Stimulated activated CD8-positive, alpha-beta memory T cell treated with anti-CD3 and anti-CD28 coated beads, Interleukin-4, amount 100 ng/mL, for 48 hours (primary cell): Measurements from ENCODE around the gene TBL1XR1.

Experiments
- DNase-seq: peaks from one replicate; pipeline ENCODE4 v3.0.0-alpha.2; 2020

Gene TBL1XR1

GRCh38 chr3:177106184-177106583 is 91.1 kb downstream of the TBL1XR1 start:
- no peak for DNase-seq

- DNase-seq: no peak
Measured at GRCh38 chr3:177105623-177106022, 91.7 kb downstream of the TBL1XR1 start.

GRCh38 chr3:177104299-177104992 is 92.8 kb downstream of the TBL1XR1 start:
- no peak for DNase-seq

GRCh38 chr3:177102553-177102952 is 94.7 kb downstream of the TBL1XR1 start:
- DNase-seq: no peak

GRCh38 chr3:177098551-177098950 is 98.7 kb downstream of the TBL1XR1 start:
- DNase-seq: no peak

GRCh38 chr3:177096615-177097014 is 100.7 kb downstream of the TBL1XR1 start:
- no peak for DNase-seq

- no peak for DNase-seq
Measured at GRCh38 chr3:177093966-177094365, 103.3 kb downstream of the TBL1XR1 start.

- no peak for DNase-seq
Measured at GRCh38 chr3:177089901-177090300, 107.4 kb downstream of the TBL1XR1 start.

- DNase-seq: no peak
Measured at GRCh38 chr3:177089110-177089509, 108.2 kb downstream of the TBL1XR1 start.

GRCh38 chr3:177085794-177086193 is 111.5 kb downstream of the TBL1XR1 start:
- DNase-seq: no peak

GRCh38 chr3:177084616-177085015 is 112.7 kb downstream of the TBL1XR1 start:
- no peak for DNase-seq

- no peak for DNase-seq
Measured at GRCh38 chr3:177080122-177080521, 117.2 kb downstream of the TBL1XR1 start.

GRCh38 chr3:177079684-177080083 is 117.6 kb downstream of the TBL1XR1 start:
- DNase-seq: no peak

- DNase-seq: no peak
Measured at GRCh38 chr3:177071496-177072156, 125.7 kb downstream of the TBL1XR1 start.

- DNase-seq: no peak
Measured at GRCh38 chr3:177069514-177070329, 127.6 kb downstream of the TBL1XR1 start.

GRCh38 chr3:177068967-177069366 is 128.3 kb downstream of the TBL1XR1 start:
- no peak for DNase-seq

- no peak for DNase-seq
Measured at GRCh38 chr3:177066068-177066467, 131.2 kb downstream of the TBL1XR1 start.

- no peak for DNase-seq
Measured at GRCh38 chr3:177065285-177066033, 131.8 kb downstream of the TBL1XR1 start.

- DNase-seq: no peak
Measured at GRCh38 chr3:177062052-177062732, 135.1 kb downstream of the TBL1XR1 start.

- no peak for DNase-seq
Measured at GRCh38 chr3:177061369-177061768, 135.9 kb downstream of the TBL1XR1 start.

- DNase-seq: no peak
Measured at GRCh38 chr3:177060492-177060891, 136.8 kb downstream of the TBL1XR1 start.

- DNase-seq: no peak
Measured at GRCh38 chr3:177058648-177059047, 138.6 kb downstream of the TBL1XR1 start.
